HT1080 (cell line): ENCODE measurements around the gene PDE6D. TPM values are rescaled to one million over a fixed set of nuclear protein-coding genes. Genes with fewer than 3 reads are reported as not detected.

Experiments
- DNase-seq: peaks from one replicate; pipeline ENCODE4 v3.0.0-alpha.2; 2015; ENCODE audit warnings: low read depth
- polyA plus RNA-seq, 2 experiments: library from polyadenylated mRNA; depleted of rRNA; stranded (reverse); fragments of >200 nt; gene quantifications; 2 replicates each; pipeline ENCODE4 v1.2.3, GENCODE V29; 2015
- total RNA-seq: library from RNA; depleted of rRNA; stranded (reverse); fragments of >200 nt; shearing (Covaris generic); gene quantifications from 2 replicates; pipeline ENCODE4 v1.2.3, GENCODE V29; 2014; rRNA removed

Gene PDE6D
- 14.3 and 20.5 TPM in 2 replicates for total RNA-seq
- 25.8 and 30.5 TPM in 2 replicates for polyA plus RNA-seq (2015; cell fraction: cytosol; rRNA removed)
- 7.4 and 12.0 TPM in 2 replicates for polyA plus RNA-seq (2015; cell fraction: nucleus; rRNA removed)

GRCh38 chr2:231780909-231781797, at the start of gene PDE6D:
PDE6D (minus strand) TSS chr2:231781282; CDS start chr2:231781114, 168 bp downstream.
- peak; percentile 97 for DNase-seq

GRCh38 chr2:231821908-231822307, 40.8 kb upstream of the PDE6D start:
- DNase-seq: no peak

GRCh38 chr2:231820786-231821303, 39.8 kb upstream of the PDE6D start:
- DNase-seq: no peak

GRCh38 chr2:231819447-231820042, 38.5 kb upstream of the PDE6D start:
- no peak for DNase-seq

GRCh38 chr2:231816327-231817026, 35.4 kb upstream of the PDE6D start:
- DNase-seq: no peak

- peak; percentile 72 for DNase-seq
Measured at GRCh38 chr2:231810905-231811304, 29.8 kb upstream of the PDE6D start.

- no peak for DNase-seq
Measured at GRCh38 chr2:231807020-231807419, 25.9 kb upstream of the PDE6D start.

- DNase-seq: no peak
Measured at GRCh38 chr2:231803501-231804138, 22.5 kb upstream of the PDE6D start.

GRCh38 chr2:231800493-231801091, 19.5 kb upstream of the PDE6D start:
- DNase-seq: peak; percentile 51

- DNase-seq: peak; percentile 87
Measured at GRCh38 chr2:231795525-231796327, 14.6 kb upstream of the PDE6D start.

- no peak for DNase-seq
Measured at GRCh38 chr2:231794383-231794782, 13.3 kb upstream of the PDE6D start.

GRCh38 chr2:231791107-231791506, 10.0 kb upstream of the PDE6D start:
- DNase-seq: no peak

GRCh38 chr2:231786917-231787292, 5.8 kb upstream of the PDE6D start:
- DNase-seq: no peak

- DNase-seq: peak; percentile 80
Measured at GRCh38 chr2:231786177-231786916, 5.3 kb upstream of the PDE6D start, which contains the start of gene COPS7B. COPS7B (plus strand) TSS chr2:231786445; CDS start chr2:231788571, 2,126 bp downstream.

- no peak for DNase-seq
Measured at GRCh38 chr2:231785822-231786176, 4.7 kb upstream of the PDE6D start.

- no peak for DNase-seq
Measured at GRCh38 chr2:231785413-231785812, 4.3 kb upstream of the PDE6D start.

- DNase-seq: peak; percentile 43
Measured at GRCh38 chr2:231781798-231782726, 980 bp upstream of the PDE6D start.
